ENCODE data around the gene MKRN2OS. TPM values are rescaled to one million over a fixed set of nuclear protein-coding genes. Genes with fewer than 3 reads are reported as not detected.

The MKRN2OS gene
- total RNA-seq, 1 donor from 2014 or later = not detected

GRCh38 chr3:12512534-12513118, 32.7 kb downstream of the MKRN2OS start:
- TF ChIP-seq, protein P1, sequence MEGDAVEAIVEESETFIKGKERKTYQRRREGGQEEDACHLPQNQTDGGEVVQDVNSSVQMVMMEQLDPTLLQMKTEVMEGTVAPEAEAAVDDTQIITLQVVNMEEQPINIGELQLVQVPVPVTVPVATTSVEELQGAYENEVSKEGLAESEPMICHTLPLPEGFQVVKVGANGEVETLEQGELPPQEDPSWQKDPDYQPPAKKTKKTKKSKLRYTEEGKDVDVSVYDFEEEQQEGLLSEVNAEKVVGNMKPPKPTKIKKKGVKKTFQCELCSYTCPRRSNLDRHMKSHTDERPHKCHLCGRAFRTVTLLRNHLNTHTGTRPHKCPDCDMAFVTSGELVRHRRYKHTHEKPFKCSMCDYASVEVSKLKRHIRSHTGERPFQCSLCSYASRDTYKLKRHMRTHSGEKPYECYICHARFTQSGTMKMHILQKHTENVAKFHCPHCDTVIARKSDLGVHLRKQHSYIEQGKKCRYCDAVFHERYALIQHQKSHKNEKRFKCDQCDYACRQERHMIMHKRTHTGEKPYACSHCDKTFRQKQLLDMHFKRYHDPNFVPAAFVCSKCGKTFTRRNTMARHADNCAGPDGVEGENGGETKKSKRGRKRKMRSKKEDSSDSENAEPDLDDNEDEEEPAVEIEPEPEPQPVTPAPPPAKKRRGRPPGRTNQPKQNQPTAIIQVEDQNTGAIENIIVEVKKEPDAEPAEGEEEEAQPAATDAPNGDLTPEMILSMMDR (IDR thresholded peaks at IDR 0.05; ENCODE audit: partially characterized antibody, unreplicated experiment) = no peak
- peaks cover 11% of the 10 kb centered on the region for H3K9me3 Mint-ChIP-seq (ENCODE audit: unreplicated experiment)
- H3K27ac Mint-ChIP-seq (ENCODE audit: unreplicated experiment) = no peak overlapping the region
- no peak overlapping the region for H3K4me3 Mint-ChIP-seq (ENCODE audit: unreplicated experiment)
- H3K36me3 Mint-ChIP-seq (ENCODE audit: unreplicated experiment) = peaks cover 3% of the 10 kb centered on the region
- DNase-seq = no peak
- H3K27me3 Mint-ChIP-seq (ENCODE audit: unreplicated experiment) = peaks cover 10% of the 10 kb centered on the region
- peaks cover 42% of the 10 kb centered on the region for H3K4me1 Mint-ChIP-seq (ENCODE audit: low read depth, unreplicated experiment)

GRCh38 chr3:12509466-12509865, 35.8 kb downstream of the MKRN2OS start:
- H3K9me3 Mint-ChIP-seq (ENCODE audit: unreplicated experiment) = peaks cover 12% of the 10 kb centered on the region
- peak overlapping the region; percentile 93 for H3K27ac Mint-ChIP-seq (ENCODE audit: unreplicated experiment)
- H3K4me1 Mint-ChIP-seq (ENCODE audit: low read depth, unreplicated experiment) = peaks cover 36% of the 10 kb centered on the region
- no peak overlapping the region for H3K4me3 Mint-ChIP-seq (ENCODE audit: unreplicated experiment)
- peaks cover 10% of the 10 kb centered on the region for H3K27me3 Mint-ChIP-seq (ENCODE audit: unreplicated experiment)
- DNase-seq = no peak
- H3K36me3 Mint-ChIP-seq (ENCODE audit: unreplicated experiment) = peaks cover 3% of the 10 kb centered on the region
- TF ChIP-seq, protein P1 (IDR thresholded peaks at IDR 0.05; ENCODE audit: partially characterized antibody, unreplicated experiment) = no peak

GRCh38 chr3:12508291-12508700, 37.0 kb downstream of the MKRN2OS start:
- H3K27ac Mint-ChIP-seq (ENCODE audit: unreplicated experiment) = peak overlapping the region; percentile 93
- H3K4me3 Mint-ChIP-seq (ENCODE audit: unreplicated experiment) = peak overlapping the region; percentile 60

DNA sequence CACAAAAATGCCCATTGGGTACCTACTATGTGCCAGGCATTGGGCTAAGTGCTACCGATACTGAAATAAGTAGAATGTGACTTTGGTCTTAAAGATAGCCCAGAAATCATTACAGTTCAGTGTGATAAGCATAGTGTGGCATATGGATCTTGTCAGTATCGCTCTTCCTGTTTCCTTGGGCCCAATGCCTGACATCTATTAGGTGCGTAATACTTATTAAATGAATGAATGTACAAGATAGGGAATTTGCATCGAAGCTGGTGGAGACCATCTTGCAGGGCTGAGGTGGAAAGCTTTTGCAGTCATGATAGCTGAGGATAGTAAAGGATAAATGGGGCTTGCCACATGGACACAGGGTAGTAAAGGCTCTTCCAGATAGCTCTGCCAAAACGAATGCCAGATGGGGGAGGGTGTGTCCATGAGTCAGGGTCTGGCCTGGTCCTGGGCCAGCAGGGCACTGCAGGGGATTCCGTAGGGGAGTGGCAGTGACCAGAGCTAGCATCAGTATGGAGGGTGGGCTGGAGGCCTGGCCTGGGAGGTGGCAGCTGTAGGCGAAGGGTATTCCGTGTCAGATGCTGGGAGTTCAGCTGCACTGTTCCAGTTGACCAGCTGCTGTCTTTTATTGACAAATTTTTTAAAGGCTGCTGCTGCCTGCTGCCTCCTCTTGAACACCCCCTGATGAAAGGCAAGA, 37.6 kb downstream of the MKRN2OS start:
- H3K9me3 Mint-ChIP-seq (ENCODE audit: unreplicated experiment) = peaks cover 13% of the 10 kb centered on the region
- peaks cover 7% of the 10 kb centered on the region for H3K36me3 Mint-ChIP-seq (ENCODE audit: unreplicated experiment)
- DNase-seq = peak; percentile 78
- H3K27me3 Mint-ChIP-seq (ENCODE audit: unreplicated experiment) = peaks cover 10% of the 10 kb centered on the region
- TF ChIP-seq, protein P1 (IDR thresholded peaks at IDR 0.05; ENCODE audit: partially characterized antibody, unreplicated experiment) = no peak
- H3K27ac Mint-ChIP-seq (ENCODE audit: unreplicated experiment) = peak overlapping the region; percentile 93
- H3K4me1 Mint-ChIP-seq (ENCODE audit: low read depth, unreplicated experiment) = peaks cover 32% of the 10 kb centered on the region
- H3K4me3 Mint-ChIP-seq (ENCODE audit: unreplicated experiment) = peak overlapping the region; percentile 60

More at GRCh38 chr3:12508291-12508700, 37.0 kb downstream of the MKRN2OS start:
- Mint-ChIP-seq H3K4me1 (ENCODE audit: low read depth, unreplicated experiment) (peaks cover 32% of the 10 kb centered on the region), H3K27me3 (ENCODE audit: unreplicated experiment) (peaks cover 8% of the 10 kb centered on the region), H3K9me3 (ENCODE audit: unreplicated experiment) (peaks cover 12% of the 10 kb centered on the region), H3K36me3 (ENCODE audit: unreplicated experiment) (peaks cover 4% of the 10 kb centered on the region)
- TF ChIP-seq, protein P1 (IDR thresholded peaks at IDR 0.05; ENCODE audit: partially characterized antibody, unreplicated experiment) = no peak
- DNase-seq = peak; percentile 32

DNA sequence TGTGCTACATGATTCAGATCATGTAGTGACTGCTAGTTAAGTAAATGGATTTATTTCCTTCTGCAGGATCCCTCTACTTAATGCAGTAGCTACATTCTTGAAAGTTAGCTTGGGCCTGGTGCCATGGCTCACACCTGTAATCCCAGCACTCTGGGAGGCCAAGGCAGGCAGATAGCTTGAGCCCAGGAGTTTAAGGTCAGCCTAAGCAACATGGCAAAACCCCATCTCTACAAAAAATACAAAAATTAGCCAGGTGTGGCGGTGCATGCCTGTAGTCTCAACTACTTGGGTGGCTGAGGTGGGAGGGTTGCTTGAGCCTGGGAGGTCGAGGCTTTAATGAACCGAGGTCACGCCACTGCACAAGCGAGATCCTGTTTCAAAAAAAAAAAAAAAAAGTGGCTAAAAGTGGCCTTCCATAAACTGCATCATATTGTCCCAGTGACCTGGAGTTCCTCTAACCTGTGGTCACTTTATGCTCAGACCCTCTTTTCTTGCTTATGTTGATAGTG, 39.0 kb downstream of the MKRN2OS start:
- peaks cover 7% of the 10 kb centered on the region for H3K36me3 Mint-ChIP-seq (ENCODE audit: unreplicated experiment)

More for the DNA sequence above, 39.0 kb downstream of the MKRN2OS start:
- peaks cover 10% of the 10 kb centered on the region for H3K27me3 Mint-ChIP-seq (ENCODE audit: unreplicated experiment)
- H3K27ac Mint-ChIP-seq (ENCODE audit: unreplicated experiment) = no peak overlapping the region
- H3K4me1 Mint-ChIP-seq (ENCODE audit: low read depth, unreplicated experiment) = peaks cover 31% of the 10 kb centered on the region
- TF ChIP-seq, protein P1 (IDR thresholded peaks at IDR 0.05; ENCODE audit: partially characterized antibody, unreplicated experiment) = no peak
- H3K4me3 Mint-ChIP-seq (ENCODE audit: unreplicated experiment) = no peak overlapping the region
- peaks cover 13% of the 10 kb centered on the region for H3K9me3 Mint-ChIP-seq (ENCODE audit: unreplicated experiment)
- no peak for DNase-seq
